ENCODE measurements around the gene PARVA. TPM values are rescaled to one million over a fixed set of nuclear protein-coding genes. Genes with fewer than 3 reads are reported as not detected.

The PARVA gene
- total RNA-seq, 1 experiment from 2014 or later: 43.9 TPM

DNA sequence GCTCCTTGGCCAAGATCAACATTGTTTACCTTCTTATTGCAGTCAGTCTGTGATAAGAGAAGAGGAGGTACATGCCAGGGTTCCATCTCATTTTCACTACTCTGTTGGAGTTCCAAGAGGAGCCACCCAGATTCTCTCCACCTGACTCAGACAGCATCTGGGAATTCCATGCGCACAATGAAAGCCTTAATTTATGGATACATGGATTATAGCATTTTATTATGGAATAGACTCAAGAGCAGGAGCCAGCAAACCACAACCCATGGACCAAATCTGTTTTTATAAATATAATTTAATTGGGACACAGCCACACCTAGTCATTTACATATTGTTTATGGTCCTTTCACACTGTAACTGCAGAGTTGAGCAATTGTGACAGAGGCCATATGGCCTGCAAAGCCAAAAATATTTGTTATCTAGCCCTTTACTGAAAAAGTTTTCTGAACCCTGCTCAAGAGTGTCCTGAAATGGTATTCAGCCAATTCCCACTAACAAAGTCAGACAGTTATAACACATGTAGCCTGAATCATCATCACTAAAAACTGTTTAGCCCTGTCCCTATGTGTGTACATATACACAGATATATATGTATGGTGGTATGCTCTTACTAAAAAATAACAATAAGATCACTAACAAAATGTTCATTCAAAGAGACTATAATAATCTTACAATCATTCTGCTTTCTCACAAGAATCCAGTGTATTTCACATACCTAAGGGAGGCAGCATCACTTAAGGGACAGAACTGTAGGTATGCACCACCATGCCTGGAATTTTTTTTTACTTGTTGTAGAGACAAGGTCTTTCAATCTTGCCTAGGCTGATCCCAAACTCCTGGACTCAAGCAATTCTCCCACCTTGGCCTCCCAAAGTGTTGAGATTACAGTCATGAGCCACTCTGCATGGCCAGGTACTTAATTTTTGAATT, 192.4 kb downstream of the PARVA start:
- Histone ChIP-seq H3K27ac (no peak overlapping the region), H3K27me3 (no peaks in the 10 kb centered on the region), H3K9me3 (replicated peaks) (no peaks in the 10 kb centered on the region), H3K4me3 (no peak overlapping the region), H3K4me1 (peaks cover 5% of the 10 kb centered on the region; the same call in 1 of the 2 replicates), H3K36me3 (no peaks in the 10 kb centered on the region)
- DNase-seq: no peak

DNA sequence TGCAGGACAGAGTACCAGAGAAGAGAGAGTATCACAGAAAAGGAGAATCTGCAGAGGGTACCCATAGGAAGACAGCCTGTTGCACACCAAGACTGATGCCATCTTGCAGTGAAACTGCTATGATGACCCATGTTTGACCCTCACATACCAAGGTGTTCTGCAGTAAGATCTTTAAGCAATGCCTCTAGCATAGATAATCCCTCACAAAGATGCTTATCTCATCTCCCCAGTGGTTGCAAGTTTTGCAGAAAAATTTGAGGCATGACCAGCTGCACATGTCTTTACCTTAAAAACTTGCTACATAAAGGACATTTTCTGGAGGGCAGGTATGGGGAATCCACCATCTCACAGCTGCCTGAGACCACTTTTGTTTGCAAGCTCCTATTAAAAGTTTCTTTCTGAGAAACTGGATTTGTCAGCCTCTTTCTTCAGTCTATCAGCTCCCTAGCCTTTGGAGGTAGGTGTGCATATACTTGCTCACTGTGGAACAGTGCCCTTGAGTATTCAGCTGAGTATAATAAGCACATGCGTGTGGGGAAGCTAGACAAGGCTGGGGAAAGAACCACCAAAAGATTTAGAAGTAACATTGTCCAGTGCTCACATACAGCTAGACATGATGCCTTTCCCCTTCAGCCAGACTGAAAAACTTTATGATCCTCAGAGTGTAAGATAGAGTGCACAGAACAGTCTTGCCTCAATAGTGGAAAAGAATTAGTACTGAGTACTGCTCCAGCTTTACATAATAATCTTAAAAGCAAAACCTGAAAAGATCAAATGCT, 196.5 kb downstream of the PARVA start:
- H3K36me3 ChIP-seq: no peaks in the 10 kb centered on the region
- DNase-seq: no peak
- no peak overlapping the region for H3K4me3 ChIP-seq
- no peaks in the 10 kb centered on the region for H3K27me3 ChIP-seq
- no peak overlapping the region for H3K27ac ChIP-seq
- H3K9me3 ChIP-seq (replicated peaks): no peaks in the 10 kb centered on the region
- peaks cover 5% of the 10 kb centered on the region; the same call in 1 of the 2 replicates for H3K4me1 ChIP-seq

GRCh38 chr11:12577725-12578644, 200.6 kb downstream of the PARVA start:
- no peak for DNase-seq
- Histone ChIP-seq H3K36me3 (no peaks in the 10 kb centered on the region), H3K4me1 (peaks cover 16% of the 10 kb centered on the region), H3K9me3 (replicated peaks) (no peaks in the 10 kb centered on the region), H3K4me3 (no peak overlapping the region), H3K27ac (no peak overlapping the region), H3K27me3 (no peaks in the 10 kb centered on the region)

- DNase-seq: no peak
- Histone ChIP-seq H3K27ac (no peak overlapping the region), H3K27me3 (no peaks in the 10 kb centered on the region), H3K9me3 (replicated peaks) (no peaks in the 10 kb centered on the region), H3K36me3 (no peaks in the 10 kb centered on the region), H3K4me1 (peaks cover 14% of the 10 kb centered on the region), H3K4me3 (no peak overlapping the region)
These were observed 204.0 kb downstream of the PARVA start for GRCh38 chr11:12581416-12581815.

GRCh38 chr11:12581923-12582322, 204.6 kb downstream of the PARVA start:
- Histone ChIP-seq H3K27ac (no peak overlapping the region), H3K9me3 (replicated peaks) (no peaks in the 10 kb centered on the region), H3K27me3 (no peaks in the 10 kb centered on the region), H3K36me3 (no peaks in the 10 kb centered on the region), H3K4me1 (peaks cover 14% of the 10 kb centered on the region), H3K4me3 (no peak overlapping the region)
- peak in 1 of 2 experiments; percentile 26 for DNase-seq

All from SJCRH30 (cell line).